ENCODE data around the gene BAIAP2. TPM values are rescaled to one million over a fixed set of nuclear protein-coding genes. Genes with fewer than 3 reads are reported as not detected.

BAIAP2 gene
- total and polyA plus RNA-seq, 2 donors from 2014 or later, result 44.5 to 45.8 TPM

- H3K4me3 ChIP-seq (ENCODE audit: low read length in 3 of 3), result no peak overlapping the region
- no peaks in the 10 kb centered on the region for H3K36me3 ChIP-seq (ENCODE audit: control insufficient read depth in 2 of 3, insufficient read depth in 3 of 3, low read length in 3 of 3)
- no peak overlapping the region for H3K9ac ChIP-seq (ENCODE audit: low read length in 3 of 3)
- no peaks in the 10 kb centered on the region for H3K27me3 ChIP-seq (ENCODE audit: control insufficient read depth, insufficient read depth, low read length)
- no peaks in the 10 kb centered on the region for H3K4me1 ChIP-seq (ENCODE audit: control insufficient read depth in 2 of 3, insufficient read depth in 2 of 3, low read depth in 1 of 3, low read length in 3 of 3)
- FAIRE-seq (no peak), DNase-seq (peak in 1 of 5 donors; percentile 59)
- TF ChIP-seq, protein P1, sequence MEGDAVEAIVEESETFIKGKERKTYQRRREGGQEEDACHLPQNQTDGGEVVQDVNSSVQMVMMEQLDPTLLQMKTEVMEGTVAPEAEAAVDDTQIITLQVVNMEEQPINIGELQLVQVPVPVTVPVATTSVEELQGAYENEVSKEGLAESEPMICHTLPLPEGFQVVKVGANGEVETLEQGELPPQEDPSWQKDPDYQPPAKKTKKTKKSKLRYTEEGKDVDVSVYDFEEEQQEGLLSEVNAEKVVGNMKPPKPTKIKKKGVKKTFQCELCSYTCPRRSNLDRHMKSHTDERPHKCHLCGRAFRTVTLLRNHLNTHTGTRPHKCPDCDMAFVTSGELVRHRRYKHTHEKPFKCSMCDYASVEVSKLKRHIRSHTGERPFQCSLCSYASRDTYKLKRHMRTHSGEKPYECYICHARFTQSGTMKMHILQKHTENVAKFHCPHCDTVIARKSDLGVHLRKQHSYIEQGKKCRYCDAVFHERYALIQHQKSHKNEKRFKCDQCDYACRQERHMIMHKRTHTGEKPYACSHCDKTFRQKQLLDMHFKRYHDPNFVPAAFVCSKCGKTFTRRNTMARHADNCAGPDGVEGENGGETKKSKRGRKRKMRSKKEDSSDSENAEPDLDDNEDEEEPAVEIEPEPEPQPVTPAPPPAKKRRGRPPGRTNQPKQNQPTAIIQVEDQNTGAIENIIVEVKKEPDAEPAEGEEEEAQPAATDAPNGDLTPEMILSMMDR (IDR thresholded peaks at IDR 0.05; ENCODE audit: borderline replicate concordance, extremely low read depth, insufficient read depth), result no peak
- no peaks in the 10 kb centered on the region for H3K9me3 ChIP-seq (ENCODE audit: control insufficient read depth in 2 of 3, insufficient read depth in 1 of 3, low read length in 3 of 3)
- intact Hi-C loops (cut with DNase I), result no loop called here
- H3K27ac ChIP-seq (ENCODE audit: low read depth in 2 of 2, low read length in 2 of 2), result no peak overlapping the region
Observed at GRCh38 chr17:81162491-81162890, 127.5 kb downstream of the BAIAP2 start.

DNA sequence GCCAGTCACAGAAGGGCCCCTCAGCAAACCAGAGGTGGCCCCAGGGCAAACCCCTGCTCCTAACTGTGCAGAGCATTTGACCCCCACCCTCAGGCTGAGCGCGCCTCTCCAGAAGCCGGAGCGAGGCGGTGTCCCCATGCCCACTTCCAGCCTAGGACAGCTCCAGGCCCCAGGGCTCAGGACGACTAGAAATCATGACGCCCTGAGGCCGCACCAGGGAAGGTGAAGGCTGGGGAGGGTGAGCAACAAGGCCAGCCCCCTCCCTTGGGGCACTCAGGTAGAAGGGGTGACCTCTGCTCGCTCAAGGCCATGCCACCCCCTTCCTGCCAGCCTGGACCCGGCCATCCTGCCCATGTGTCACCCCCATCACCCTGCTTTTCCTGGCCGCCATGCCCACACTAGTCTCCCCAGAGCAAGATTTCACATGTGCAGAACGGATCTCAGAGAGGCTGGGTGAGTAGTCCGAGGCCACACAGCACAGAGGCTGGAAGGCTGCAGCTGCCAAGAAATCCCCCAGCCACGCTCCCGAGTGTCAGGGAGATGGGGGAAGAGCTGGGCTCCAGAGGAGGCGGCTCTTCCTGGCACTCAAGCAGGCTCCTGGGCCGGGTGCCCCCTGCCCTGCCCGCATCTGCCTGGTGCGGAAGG is 128.2 kb downstream of the BAIAP2 start:
- DNase-seq (no peak), FAIRE-seq (no peak)
- H3K27me3 ChIP-seq (ENCODE audit: control insufficient read depth, insufficient read depth, low read length), result no peaks in the 10 kb centered on the region
- intact Hi-C loops (cut with DNase I), result no loop called here
- H3K4me1 ChIP-seq (ENCODE audit: control insufficient read depth in 2 of 3, insufficient read depth in 2 of 3, low read depth in 1 of 3, low read length in 3 of 3), result no peaks in the 10 kb centered on the region
- no peak overlapping the region for H3K9ac ChIP-seq (ENCODE audit: low read length in 3 of 3)
- TF ChIP-seq, protein P1 (IDR thresholded peaks at IDR 0.05; ENCODE audit: borderline replicate concordance, extremely low read depth, insufficient read depth), result no peak
- H3K4me3 ChIP-seq (ENCODE audit: low read length in 3 of 3), result no peak overlapping the region
- H3K36me3 ChIP-seq (ENCODE audit: control insufficient read depth in 2 of 3, insufficient read depth in 3 of 3, low read length in 3 of 3), result no peaks in the 10 kb centered on the region
- H3K27ac ChIP-seq (ENCODE audit: low read depth in 2 of 2, low read length in 2 of 2), result no peak overlapping the region
- no peaks in the 10 kb centered on the region for H3K9me3 ChIP-seq (ENCODE audit: control insufficient read depth in 2 of 3, insufficient read depth in 1 of 3, low read length in 3 of 3)

DNA sequence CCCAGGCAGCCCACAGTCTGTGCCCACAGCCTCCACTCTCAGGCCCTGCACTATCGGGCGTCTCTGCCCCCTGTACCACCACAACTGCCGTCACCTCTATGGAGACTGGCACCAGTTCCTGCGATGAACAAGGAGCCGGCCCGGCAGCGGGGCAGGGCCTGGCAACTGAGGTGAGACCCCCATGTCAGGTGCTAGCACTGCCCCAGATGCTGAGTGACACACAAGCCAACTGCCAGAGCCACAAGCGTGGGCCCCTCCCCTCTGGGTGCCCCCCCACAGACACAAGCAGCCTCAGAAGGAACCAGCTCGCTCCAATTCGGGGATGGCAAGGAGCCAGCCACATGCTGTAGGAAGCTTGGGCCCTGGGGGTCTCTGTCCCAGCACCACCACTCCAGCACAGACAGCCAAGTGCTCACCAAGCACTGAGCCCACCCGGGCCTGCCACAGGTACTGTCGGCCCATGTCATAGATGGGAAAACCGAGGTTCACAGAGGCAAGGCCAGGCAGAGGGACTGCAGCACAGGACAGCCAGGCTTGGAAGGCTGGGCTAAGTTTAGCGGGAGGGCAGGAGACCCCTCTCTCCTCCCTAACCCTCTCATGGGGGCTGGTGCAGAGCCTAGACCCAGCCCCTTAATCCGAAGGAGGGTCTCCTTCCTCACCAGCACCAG is 128.9 kb downstream of the BAIAP2 start:
- intact Hi-C loops (cut with DNase I), result no loop called here
- Histone ChIP-seq H3K4me1 (ENCODE audit: control insufficient read depth in 2 of 3, insufficient read depth in 2 of 3, low read depth in 1 of 3, low read length in 3 of 3) (no peaks in the 10 kb centered on the region), H3K9me3 (ENCODE audit: control insufficient read depth in 2 of 3, insufficient read depth in 1 of 3, low read length in 3 of 3) (no peaks in the 10 kb centered on the region), H3K27ac (ENCODE audit: low read depth in 2 of 2, low read length in 2 of 2) (no peak overlapping the region), H3K27me3 (ENCODE audit: control insufficient read depth, insufficient read depth, low read length) (no peaks in the 10 kb centered on the region), H3K4me3 (ENCODE audit: low read length in 3 of 3) (no peak overlapping the region), H3K9ac (ENCODE audit: low read length in 3 of 3) (no peak overlapping the region), H3K36me3 (ENCODE audit: control insufficient read depth in 2 of 3, insufficient read depth in 3 of 3, low read length in 3 of 3) (no peaks in the 10 kb centered on the region)
- DNase-seq, result peak in 1 of 5 donors; percentile 64
- FAIRE-seq, result no peak
- TF ChIP-seq, protein P1 (IDR thresholded peaks at IDR 0.05; ENCODE audit: borderline replicate concordance, extremely low read depth, insufficient read depth), result no peak

Measured in kidney (tissue), 14 donors.